ENCODE results near the gene VRK3. TPM values are rescaled to one million over a fixed set of nuclear protein-coding genes. Genes with fewer than 3 reads are reported as not detected.

Gene VRK3
- polyA plus RNA-seq, 1 of the 3 experiments (the other 2 are of a cell fraction): 30.3 TPM

DNA sequence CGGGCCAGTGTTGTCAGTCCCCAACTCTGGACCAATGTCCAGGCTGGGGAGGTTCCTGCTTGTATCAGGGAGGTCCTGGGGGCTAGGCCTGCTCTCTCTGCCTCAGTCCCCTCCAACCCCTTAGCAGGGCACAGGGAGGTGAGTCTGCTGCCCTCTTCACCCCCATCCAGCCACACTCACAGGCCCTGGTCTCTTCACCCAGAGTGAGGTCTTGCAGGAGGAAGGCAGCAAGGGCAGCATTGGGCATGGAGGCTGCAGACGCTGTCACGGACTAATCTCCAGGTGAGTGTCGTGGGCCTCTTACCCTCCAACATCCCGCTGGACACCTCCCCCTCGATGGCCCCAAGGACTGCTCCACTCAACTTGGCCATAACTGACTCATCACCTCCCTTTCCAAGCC is 52.3 kb downstream of the VRK3 start:
- DNase-seq: no peak
- ChIA-PET CTCF (interaction anchor here (0.7 to 1.1 kb wide), 2 partner anchors 9 to 11 kb away, joined by 4 to 6 read pairs; no protein-coding TSS in a partner anchor), POLR2A (no interaction called here)
- no peak overlapping the region for H3K4me2 ChIP-seq
- no peak overlapping the region for H3K4me3 ChIP-seq (ENCODE audit: low read depth in 2 of 2, low read length in 1 of 2)
- peaks cover 11% of the 10 kb centered on the region for H3K27me3 ChIP-seq (ENCODE audit: insufficient read depth)
- WGBS (ENCODE audit: low lambda C conversion rate): 39% methylated on average over 6 of the region's 6 CpGs
- H3K9me2 ChIP-seq: no peaks in the 10 kb centered on the region
- TF ChIP-seq MEF2A (IDR thresholded peaks at IDR 0.05; ENCODE audit: borderline replicate concordance, low read depth): no peak
- no peak for TF ChIP-seq TAF1 (IDR thresholded peaks at IDR 0.05; ENCODE audit: borderline replicate concordance, low read depth, low read length)
- TF ChIP-seq, protein P1, sequence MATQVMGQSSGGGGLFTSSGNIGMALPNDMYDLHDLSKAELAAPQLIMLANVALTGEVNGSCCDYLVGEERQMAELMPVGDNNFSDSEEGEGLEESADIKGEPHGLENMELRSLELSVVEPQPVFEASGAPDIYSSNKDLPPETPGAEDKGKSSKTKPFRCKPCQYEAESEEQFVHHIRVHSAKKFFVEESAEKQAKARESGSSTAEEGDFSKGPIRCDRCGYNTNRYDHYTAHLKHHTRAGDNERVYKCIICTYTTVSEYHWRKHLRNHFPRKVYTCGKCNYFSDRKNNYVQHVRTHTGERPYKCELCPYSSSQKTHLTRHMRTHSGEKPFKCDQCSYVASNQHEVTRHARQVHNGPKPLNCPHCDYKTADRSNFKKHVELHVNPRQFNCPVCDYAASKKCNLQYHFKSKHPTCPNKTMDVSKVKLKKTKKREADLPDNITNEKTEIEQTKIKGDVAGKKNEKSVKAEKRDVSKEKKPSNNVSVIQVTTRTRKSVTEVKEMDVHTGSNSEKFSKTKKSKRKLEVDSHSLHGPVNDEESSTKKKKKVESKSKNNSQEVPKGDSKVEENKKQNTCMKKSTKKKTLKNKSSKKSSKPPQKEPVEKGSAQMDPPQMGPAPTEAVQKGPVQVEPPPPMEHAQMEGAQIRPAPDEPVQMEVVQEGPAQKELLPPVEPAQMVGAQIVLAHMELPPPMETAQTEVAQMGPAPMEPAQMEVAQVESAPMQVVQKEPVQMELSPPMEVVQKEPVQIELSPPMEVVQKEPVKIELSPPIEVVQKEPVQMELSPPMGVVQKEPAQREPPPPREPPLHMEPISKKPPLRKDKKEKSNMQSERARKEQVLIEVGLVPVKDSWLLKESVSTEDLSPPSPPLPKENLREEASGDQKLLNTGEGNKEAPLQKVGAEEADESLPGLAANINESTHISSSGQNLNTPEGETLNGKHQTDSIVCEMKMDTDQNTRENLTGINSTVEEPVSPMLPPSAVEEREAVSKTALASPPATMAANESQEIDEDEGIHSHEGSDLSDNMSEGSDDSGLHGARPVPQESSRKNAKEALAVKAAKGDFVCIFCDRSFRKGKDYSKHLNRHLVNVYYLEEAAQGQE (IDR thresholded peaks at IDR 0.05; ENCODE audit: low read depth, low read length): no peak
- no peak for TF ChIP-seq YY1 (IDR thresholded peaks at IDR 0.05; ENCODE audit: low read depth)
- no peak for TF ChIP-seq NFIC (IDR thresholded peaks at IDR 0.05; ENCODE audit: borderline replicate concordance)
- no peak for TF ChIP-seq RCOR1 (IDR thresholded peaks at IDR 0.05; ENCODE audit: low read length)
- TF ChIP-seq TEAD4 (IDR thresholded peaks at IDR 0.05; ENCODE audit: borderline replicate concordance, insufficient read depth): no peak
- no peak for TF ChIP-seq GATA2 (CRISPR knock-in tag; IDR thresholded peaks at IDR 0.05)
- TF ChIP-seq TCF12 (IDR thresholded peaks at IDR 0.05): no peak
- no peak for TF ChIP-seq CHD2 (IDR thresholded peaks at IDR 0.05; ENCODE audit: low read length, partially characterized antibody)
- H2AFZ ChIP-seq (ENCODE audit: low read depth): no peak overlapping the region
- H4K20me1 ChIP-seq (ENCODE audit: insufficient read depth): no peaks in the 10 kb centered on the region
- H3K4me1 ChIP-seq (ENCODE audit: control insufficient read depth in 1 of 2, insufficient read depth in 2 of 2, low read depth in 1 of 2, low read length in 1 of 2): no peaks in the 10 kb centered on the region
- no peaks in the 10 kb centered on the region for H3F3A ChIP-seq (replicated peaks; ENCODE audit: insufficient read depth)
- no peaks in the 10 kb centered on the region for H3K9me3 ChIP-seq
- no peak overlapping the region for H3K27ac ChIP-seq (ENCODE audit: low read depth in 2 of 2, low read length in 1 of 2)
- no peak overlapping the region for H3K9ac ChIP-seq
- no peaks in the 10 kb centered on the region for H3K36me3 ChIP-seq (replicated peaks in 1 of 2; ENCODE audit: control insufficient read depth in 1 of 2, insufficient read depth in 2 of 2, low read length in 1 of 2)
- H3K79me2 ChIP-seq (ENCODE audit: insufficient read depth): no peaks in the 10 kb centered on the region

DNA sequence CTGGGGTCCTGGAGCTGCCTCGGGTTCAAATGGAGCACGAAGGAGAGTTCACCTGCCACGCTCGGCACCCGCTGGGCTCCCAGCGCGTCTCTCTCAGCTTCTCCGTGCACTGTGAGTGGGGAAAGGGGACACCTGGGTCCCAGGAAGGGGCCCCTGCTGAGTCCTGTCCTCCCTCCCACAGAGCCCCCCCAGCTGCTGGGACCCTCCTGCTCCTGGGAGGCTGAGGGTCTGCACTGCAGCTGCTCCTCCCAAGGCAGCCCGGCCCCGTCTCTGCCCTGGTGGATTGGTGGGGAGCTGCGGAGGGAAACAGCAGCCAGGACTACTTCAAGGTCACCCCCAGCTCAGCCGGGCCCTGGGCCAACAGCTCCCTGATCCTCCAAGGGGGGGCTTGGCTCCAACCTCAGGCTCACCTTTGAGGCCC is 53.2 kb downstream of the VRK3 start:
- Histone ChIP-seq H3K79me2 (ENCODE audit: insufficient read depth) (no peaks in the 10 kb centered on the region), H3K4me1 (ENCODE audit: control insufficient read depth in 1 of 2, insufficient read depth in 2 of 2, low read depth in 1 of 2, low read length in 1 of 2) (no peaks in the 10 kb centered on the region)
- WGBS (ENCODE audit: low lambda C conversion rate): 49% methylated on average over 6 of the region's 12 CpGs
- TF ChIP-seq RCOR1 (IDR thresholded peaks at IDR 0.05; ENCODE audit: low read length) (no peak), SIN3A (IDR thresholded peaks at IDR 0.05; ENCODE audit: borderline replicate concordance, low read depth, low read length) (no peak), FOSL2 (IDR thresholded peaks at IDR 0.05; ENCODE audit: borderline replicate concordance, low read depth) (no peak), TCF12 (IDR thresholded peaks at IDR 0.05) (no peak), FOXJ3 (CRISPR knock-in tag; IDR thresholded peaks at IDR 0.05) (no peak), RXRA (IDR thresholded peaks at IDR 0.05; ENCODE audit: borderline replicate concordance, low read depth) (no peak), MXI1 (IDR thresholded peaks at IDR 0.05; ENCODE audit: low read depth, low read length) (no peak), YY1 (IDR thresholded peaks at IDR 0.05; ENCODE audit: low read depth) (no peak), MEF2A (IDR thresholded peaks at IDR 0.05; ENCODE audit: borderline replicate concordance, low read depth) (no peak), TAF1 (IDR thresholded peaks at IDR 0.05; ENCODE audit: borderline replicate concordance, low read depth, low read length) (no peak), RAD21 (IDR thresholded peaks at IDR 0.05; ENCODE audit: low read length) (no peak), POLR2AphosphoS5 (IDR thresholded peaks at IDR 0.05; ENCODE audit: low read depth, low read length) (no peak)
- TF ChIP-seq, protein P2, sequence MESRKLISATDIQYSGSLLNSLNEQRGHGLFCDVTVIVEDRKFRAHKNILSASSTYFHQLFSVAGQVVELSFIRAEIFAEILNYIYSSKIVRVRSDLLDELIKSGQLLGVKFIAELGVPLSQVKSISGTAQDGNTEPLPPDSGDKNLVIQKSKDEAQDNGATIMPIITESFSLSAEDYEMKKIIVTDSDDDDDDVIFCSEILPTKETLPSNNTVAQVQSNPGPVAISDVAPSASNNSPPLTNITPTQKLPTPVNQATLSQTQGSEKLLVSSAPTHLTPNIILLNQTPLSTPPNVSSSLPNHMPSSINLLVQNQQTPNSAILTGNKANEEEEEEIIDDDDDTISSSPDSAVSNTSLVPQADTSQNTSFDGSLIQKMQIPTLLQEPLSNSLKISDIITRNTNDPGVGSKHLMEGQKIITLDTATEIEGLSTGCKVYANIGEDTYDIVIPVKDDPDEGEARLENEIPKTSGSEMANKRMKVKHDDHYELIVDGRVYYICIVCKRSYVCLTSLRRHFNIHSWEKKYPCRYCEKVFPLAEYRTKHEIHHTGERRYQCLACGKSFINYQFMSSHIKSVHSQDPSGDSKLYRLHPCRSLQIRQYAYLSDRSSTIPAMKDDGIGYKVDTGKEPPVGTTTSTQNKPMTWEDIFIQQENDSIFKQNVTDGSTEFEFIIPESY (IDR thresholded peaks at IDR 0.05; ENCODE audit: borderline replicate concordance, low read depth): no peak
- TF ChIP-seq, protein P3, sequence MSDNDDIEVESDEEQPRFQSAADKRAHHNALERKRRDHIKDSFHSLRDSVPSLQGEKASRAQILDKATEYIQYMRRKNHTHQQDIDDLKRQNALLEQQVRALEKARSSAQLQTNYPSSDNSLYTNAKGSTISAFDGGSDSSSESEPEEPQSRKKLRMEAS (IDR thresholded peaks at IDR 0.05; ENCODE audit: low read depth): no peak
- TF ChIP-seq, protein P4, sequence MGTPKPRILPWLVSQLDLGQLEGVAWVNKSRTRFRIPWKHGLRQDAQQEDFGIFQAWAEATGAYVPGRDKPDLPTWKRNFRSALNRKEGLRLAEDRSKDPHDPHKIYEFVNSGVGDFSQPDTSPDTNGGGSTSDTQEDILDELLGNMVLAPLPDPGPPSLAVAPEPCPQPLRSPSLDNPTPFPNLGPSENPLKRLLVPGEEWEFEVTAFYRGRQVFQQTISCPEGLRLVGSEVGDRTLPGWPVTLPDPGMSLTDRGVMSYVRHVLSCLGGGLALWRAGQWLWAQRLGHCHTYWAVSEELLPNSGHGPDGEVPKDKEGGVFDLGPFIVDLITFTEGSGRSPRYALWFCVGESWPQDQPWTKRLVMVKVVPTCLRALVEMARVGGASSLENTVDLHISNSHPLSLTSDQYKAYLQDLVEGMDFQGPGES (IDR thresholded peaks at IDR 0.05; ENCODE audit: low read depth, low read length): no peak
- TF ChIP-seq, protein P5, sequence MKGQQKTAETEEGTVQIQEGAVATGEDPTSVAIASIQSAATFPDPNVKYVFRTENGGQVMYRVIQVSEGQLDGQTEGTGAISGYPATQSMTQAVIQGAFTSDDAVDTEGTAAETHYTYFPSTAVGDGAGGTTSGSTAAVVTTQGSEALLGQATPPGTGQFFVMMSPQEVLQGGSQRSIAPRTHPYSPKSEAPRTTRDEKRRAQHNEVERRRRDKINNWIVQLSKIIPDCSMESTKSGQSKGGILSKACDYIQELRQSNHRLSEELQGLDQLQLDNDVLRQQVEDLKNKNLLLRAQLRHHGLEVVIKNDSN (IDR thresholded peaks at IDR 0.05; ENCODE audit: borderline replicate concordance, low read depth): no peak

More for the DNA sequence above, 53.2 kb downstream of the VRK3 start:
- H3K9ac ChIP-seq: no peak overlapping the region
- no peak overlapping the region for H3K27ac ChIP-seq (ENCODE audit: low read depth in 2 of 2, low read length in 1 of 2)
- ChIA-PET CTCF (interaction anchor here (0.7 to 1.1 kb wide), 3 partner anchors 10 to 35 kb away, joined by 3 to 6 read pairs (median 4); no protein-coding TSS in a partner anchor), POLR2A (no interaction called here)
- H2AFZ ChIP-seq (ENCODE audit: low read depth): no peak overlapping the region
- H3K36me3 ChIP-seq (replicated peaks in 1 of 2; ENCODE audit: control insufficient read depth in 1 of 2, insufficient read depth in 2 of 2, low read length in 1 of 2): no peaks in the 10 kb centered on the region
- no peak for DNase-seq
- no peak overlapping the region for H3K4me2 ChIP-seq
- no peaks in the 10 kb centered on the region for H3K9me3 ChIP-seq
- H3K4me3 ChIP-seq (ENCODE audit: low read depth in 2 of 2, low read length in 1 of 2): no peak overlapping the region
- H3K9me2 ChIP-seq: no peaks in the 10 kb centered on the region
- no peaks in the 10 kb centered on the region for H3F3A ChIP-seq (replicated peaks; ENCODE audit: insufficient read depth)
- no peaks in the 10 kb centered on the region for H4K20me1 ChIP-seq (ENCODE audit: insufficient read depth)
- peaks cover 14% of the 10 kb centered on the region for H3K27me3 ChIP-seq (ENCODE audit: insufficient read depth)

All from SK-N-SH (cell line).